HepG2 (cell line): Measurements from ENCODE around the gene SLC4A2. TPM values are rescaled to one million over a fixed set of nuclear protein-coding genes. Genes with fewer than 3 reads are reported as not detected.

Experiments
- ATAC-seq: fragments of 200-7000 bp; cut with Tn5 transposase; 3 replicates; pipeline ENCODE4 v1.9.1; 2020; ENCODE audit warnings: mild to moderate bottlenecking, moderate library complexity
- BruUV-seq: library from RNA; stranded (reverse); fragments of 400-500 nt; replicated peaks from 2 replicates; lab custom pipeline; 2021; lab: Mats Ljungman, UMichigan
- CTCF ChIA-PET: fragments of 300-600 bp; formaldehyde crosslinking; extraction: SDS; loops from one replicate; lab custom pipeline; 2021; ENCODE audit warnings: low total read pairs, inconsistent platforms, low intra/inter-chr PET ratio; lab: Yijun Ruan, JAX
- POLR2A ChIA-PET: fragments of 350-600 bp; sonication (Branson Sonifier 250); formaldehyde crosslinking; loops from one replicate; lab custom pipeline; 2020; ENCODE audit warnings: antibody characterized with exemption, inconsistent platforms; lab: Yijun Ruan, JAX
- DNase-seq: peaks from one replicate; pipeline ENCODE4 v3.0.0-alpha.2; 2015; ENCODE audit warnings: low spot score
- FAIRE-seq: peaks from 3 replicates; lab custom pipeline; 2011; peaks lifted over from hg19 to GRCh38; lab: Jason Lieb, UNC
- H2AFZ ChIP-seq: one replicate; pipeline ENCODE4 v1.6.1; 2011; ENCODE audit warnings: low read length, inconsistent platforms
- H3K27ac ChIP-seq: fragments of 300-600 bp; 3 replicates; pipeline ENCODE4 v1.8.0; 2011; ENCODE audit warnings: mixed run types, mild to moderate bottlenecking, mixed read lengths, low read length, inconsistent platforms; ENCODE audit not compliant: insufficient read depth; ENCODE audit errors: extremely low read length
- H3K27me3 ChIP-seq, 2 experiments: fragments of 200-600 bp in 1 of 2; 2 replicates in 1 of 2; 3 replicates in 1 of 2; pipeline versions ENCODE4 v1.6.0 to v1.8.0; 2011; ENCODE audit warnings: low read length in 2 of 2, mild to moderate bottlenecking in 2 of 2, moderate library complexity in 2 of 2, inconsistent platforms in 1 of 2; ENCODE audit not compliant: insufficient read depth in 2 of 2, control insufficient read depth in 1 of 2
- H3K36me3 ChIP-seq, 2 experiments: fragments of 200-600 bp in 1 of 2; replicated peaks in 1 of 2; 2 replicates in 1 of 2; 3 replicates in 1 of 2; pipeline versions ENCODE4 v1.5.1 to v1.8.0; 2011; ENCODE audit warnings: low read length in 2 of 2, inconsistent platforms in 1 of 2; ENCODE audit not compliant: insufficient read depth in 2 of 2, control insufficient read depth in 1 of 2
- H3K4me1 ChIP-seq: 2 replicates; pipeline ENCODE4 v1.5.1; 2012; ENCODE audit warnings: low read length, inconsistent platforms; ENCODE audit not compliant: insufficient read depth
- H3K4me2 ChIP-seq: 2 replicates; pipeline ENCODE4 v1.6.0; 2011; ENCODE audit warnings: low read depth, low read length, inconsistent platforms
- H3K4me3 ChIP-seq, 3 experiments: fragments of 200-600 bp in 1 of 3; sonication (generic), shearing (Covaris generic) in 1 of 3; replicated peaks in 1 of 3; 2 replicates each; pipeline ENCODE4 v1.5.1; 2011 to 2016; ENCODE audit warnings: low read length in 3 of 3, inconsistent platforms in 2 of 3, low read depth in 2 of 3, mild to moderate bottlenecking in 2 of 3, control low read depth in 1 of 3, mixed read lengths in 1 of 3; ENCODE audit not compliant: insufficient read depth in 1 of 3
- H3K79me2 ChIP-seq: one replicate; pipeline ENCODE4 v1.6.1; 2011; ENCODE audit warnings: low read length, inconsistent platforms; ENCODE audit not compliant: insufficient read depth
- H3K9ac ChIP-seq: 2 replicates; pipeline ENCODE4 v1.6.0; 2011; ENCODE audit warnings: mild to moderate bottlenecking, low read depth, low read length, inconsistent platforms; ENCODE audit not compliant: insufficient read depth
- H3K9me3 ChIP-seq: 2 replicates; pipeline ENCODE4 v1.5.1; 2012; ENCODE audit warnings: mild to moderate bottlenecking, low read length
- H4K20me1 ChIP-seq: 2 replicates; pipeline ENCODE4 v1.6.0; 2011; ENCODE audit warnings: inconsistent platforms, mild to moderate bottlenecking, low read length, moderate library complexity; ENCODE audit not compliant: insufficient read depth
- RFXAP ChIP-seq: sonication (generic); formaldehyde crosslinking; IDR thresholded peaks from 2 replicates; pipeline ENCODE4 v1.4.0; 2020; ENCODE audit warnings: missing genetic modification reagents, borderline replicate concordance
- YEATS4 ChIP-seq: sonication (generic); formaldehyde crosslinking; IDR thresholded peaks from 2 replicates; pipeline ENCODE4 v1.4.0; 2020; ENCODE audit warnings: missing genetic modification reagents, borderline replicate concordance
- ZMYM3 ChIP-seq: sonication (generic); formaldehyde crosslinking; IDR thresholded peaks from 2 replicates; pipeline ENCODE4 v1.5.1; 2020; ENCODE audit warnings: mild to moderate bottlenecking, missing genetic modification reagents
- ZNF142 ChIP-seq: sonication (generic); formaldehyde crosslinking; IDR thresholded peaks from 2 replicates; pipeline ENCODE4 v1.4.0; 2020; ENCODE audit warnings: missing genetic modification reagents
- ZNF180 ChIP-seq: sonication (generic); formaldehyde crosslinking; IDR thresholded peaks from 2 replicates; pipeline ENCODE4 v1.4.0; 2020; ENCODE audit warnings: low read depth, missing genetic modification reagents, borderline replicate concordance
- ZNF296 ChIP-seq: sonication (generic); formaldehyde crosslinking; conservative IDR thresholded peaks from 2 replicates; pipeline ENCODE4 v1.5.0; 2020; ENCODE audit warnings: mild to moderate bottlenecking, missing genetic modification reagents
- ZNF646 ChIP-seq: sonication (generic); formaldehyde crosslinking; IDR thresholded peaks from 2 replicates; pipeline ENCODE4 v1.9.0; 2021; ENCODE audit warnings: mild to moderate bottlenecking, missing genetic modification reagents
- ZNF780A ChIP-seq: sonication (generic); formaldehyde crosslinking; IDR thresholded peaks from 2 replicates; pipeline ENCODE4 v1.8.0; 2022; ENCODE audit warnings: mild to moderate bottlenecking, missing genetic modification reagents, moderate library complexity
- WGBS: methylation state at CpG from one replicate; pipeline ENCODE4 v1.1.6; 2017; ENCODE audit warnings: low lambda C conversion rate; 5-methylcytosine and 5-hydroxymethylcytosine counted together
- in situ Hi-C: cut with HindIII; loops from 2 replicates; pipeline ENCODE4 v1.10.0; 2017; ENCODE audit warnings: low pct_unique_long_range_greater_than_20kb; ENCODE audit not compliant: extremely low pct_ligation_motif_present
- intact Hi-C: fragments of 100-400 bp; cut with micrococcal nuclease; formaldehyde crosslinking; loops from one replicate; pipeline ENCODE4 v1.10.0; 2022; ENCODE audit not compliant: unreplicated experiment
- polyA plus RNA-seq, 8 experiments: library from polyadenylated mRNA; depleted of rRNA in 3 of 8; stranded (reverse) in 7 of 8; unstranded in 1 of 8; fragments of >200 nt; fragmentation: Illumina TruSeq in 4 of 8; extraction: Trizol in 4 of 8; gene quantifications; 2 replicates each; pipeline versions ENCODE4 v1.2.1 to v1.2.3, GENCODE V29; 2011 to 2016; ENCODE audit warnings: low read depth in 4 of 8, missing spikeins in 1 of 8, mixed read lengths in 1 of 8; ENCODE audit not compliant: insufficient read depth in 1 of 8
- total RNA-seq, 5 experiments: library from RNA; depleted of rRNA; stranded (reverse); fragments of >200 nt; fragmentation: Illumina TruSeq; extraction: Trizol; gene quantifications; 2 replicates each; pipeline ENCODE4 v1.2.3, GENCODE V29; 2016; ENCODE audit warnings: low read depth in 1 of 5

SLC4A2 gene
- total and polyA plus RNA-seq, 2 of the 13 experiments (the other 11 are each of a cell fraction or from before 2014, with no cell fraction given) = 51.9 to 73.4 TPM

GRCh38 chr7:151046603-151047573, 12.5 kb upstream of the SLC4A2 start:
- Histone ChIP-seq H3K79me2 (no peaks in the 10 kb centered on the region), H4K20me1 (no peaks in the 10 kb centered on the region), H3K27me3 (peaks cover 1 to 12% of the 10 kb centered on the region in 2 experiments; a peak in 3 of 5 replicates), H3K9me3 (no peaks in the 10 kb centered on the region), H3K4me3 (no peak overlapping the region), H3K9ac (no peak overlapping the region), H3K4me1 (no peaks in the 10 kb centered on the region), H3K4me2 (no peak overlapping the region), H3K27ac (no peak overlapping the region), H3K36me3 (no peaks in the 10 kb centered on the region), H2AFZ (no peak overlapping the region)
- in situ Hi-C loops (no loop called here), intact Hi-C loops (no loop called here)
- ATAC-seq (no peak), DNase-seq (no peak), FAIRE-seq (no peak)
- 81% methylated on average over 13 of the region's 14 CpGs for WGBS
- CTCF ChIA-PET = no interaction called here
- no TSS peak for BruUV-seq
- POLR2A ChIA-PET = no interaction called here
- TF ChIP-seq ZNF296 (CRISPR knock-in tag) (no peak), YEATS4 (no peak), ZNF142 (CRISPR knock-in tag) (no peak), RFXAP (CRISPR knock-in tag) (no peak), ZNF180 (CRISPR knock-in tag) (no peak), ZMYM3 (CRISPR knock-in tag) (no peak), ZNF780A (CRISPR knock-in tag) (no peak), ZNF646 (CRISPR knock-in tag) (no peak)
